Calu3 (cell line): ENCODE data around the gene HOXB5. TPM values are rescaled to one million over a fixed set of nuclear protein-coding genes. Genes with fewer than 3 reads are reported as not detected.

Experiments
- BruUV-seq: library from RNA; stranded (reverse); fragments of 400-500 nt; replicated peaks from 2 replicates; lab custom pipeline; 2021; lab: Mats Ljungman, UMichigan
- CTCF ChIA-PET: fragments of 300-600 bp; sonication (Branson Sonifier 250); formaldehyde crosslinking; loops from one replicate; lab custom pipeline; 2022; ENCODE audit warnings: antibody characterized with exemption; lab: Charles Lee
- DNase-seq: peaks from one replicate; pipeline ENCODE4 v3.0.0; 2022
- H3K27ac Mint-ChIP-seq: one replicate; pipeline ENCODE4 v1.8.0; 2022; ENCODE audit warnings: mixed read lengths; ENCODE audit not compliant: unreplicated experiment
- H3K27me3 Mint-ChIP-seq: one replicate; pipeline ENCODE4 v1.8.0; 2022; ENCODE audit warnings: mixed read lengths; ENCODE audit not compliant: unreplicated experiment
- H3K36me3 Mint-ChIP-seq: one replicate; pipeline ENCODE4 v1.8.0; 2022; ENCODE audit warnings: mild to moderate bottlenecking, moderate library complexity, mixed read lengths; ENCODE audit not compliant: insufficient read depth, unreplicated experiment
- H3K4me1 Mint-ChIP-seq: one replicate; pipeline ENCODE4 v1.8.0; 2022; ENCODE audit warnings: mild to moderate bottlenecking, low read depth, mixed read lengths; ENCODE audit not compliant: unreplicated experiment
- H3K4me3 Mint-ChIP-seq: one replicate; pipeline ENCODE4 v1.8.0; 2022; ENCODE audit warnings: mild to moderate bottlenecking, low read depth, moderate library complexity, mixed read lengths; ENCODE audit not compliant: unreplicated experiment
- H3K9me3 Mint-ChIP-seq: one replicate; pipeline ENCODE4 v1.8.0; 2022; ENCODE audit warnings: low read depth, mixed read lengths; ENCODE audit not compliant: unreplicated experiment
- CTCF ChIP-seq: fragments of 200-600 bp; IDR thresholded peaks from one replicate; pipeline ENCODE4 v1.8.0; 2022; ENCODE audit warnings: antibody characterized with exemption; ENCODE audit not compliant: unreplicated experiment
- intact Hi-C: fragments of 100-400 bp; cut with micrococcal nuclease; formaldehyde crosslinking; loops from one replicate; pipeline ENCODE4 v1.10.0; 2022; ENCODE audit not compliant: unreplicated experiment
- total RNA-seq: library from RNA; stranded (reverse); gene quantifications from 2 replicates; pipeline ENCODE4 v1.2.3, GENCODE V29; 2022

The HOXB5 gene
- total RNA-seq, 1 experiment from 2014 or later: 48.5 TPM

DNA sequence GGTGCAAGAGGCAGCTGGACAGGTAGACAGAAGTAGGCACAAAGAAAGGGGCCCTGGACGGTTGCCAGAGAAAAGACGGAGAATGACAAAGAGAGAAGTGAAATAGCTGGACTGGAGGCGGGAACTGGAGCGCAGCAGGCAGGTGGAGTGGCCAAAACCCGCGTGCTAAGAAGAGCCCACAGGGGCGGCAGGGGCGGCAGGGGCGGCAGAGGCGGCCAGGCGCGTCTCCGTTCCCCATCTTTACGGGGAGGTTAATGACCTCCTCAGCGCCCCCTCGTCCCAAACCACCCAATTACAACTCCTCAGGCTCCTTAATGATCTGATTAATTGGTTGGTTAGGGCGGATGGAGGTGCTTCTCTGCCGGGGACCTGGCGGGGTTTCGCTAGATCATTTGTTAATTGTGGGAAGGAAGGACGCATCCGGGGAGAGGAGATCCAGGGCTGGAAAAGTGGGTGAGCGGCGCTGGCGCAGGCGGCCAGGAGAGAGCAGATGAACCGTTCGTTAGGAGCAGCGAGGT lies 48.0 kb upstream of the HOXB5 start:
- CTCF ChIA-PET: interaction anchor here (1.7 kb wide), 1 partner anchor 15 kb away, joined by 4 read pairs; the partner anchor contains the start of gene HOXB9
- no peak for DNase-seq
- Mint-ChIP-seq H3K9me3 (no peaks in the 10 kb centered on the region), H3K27ac (no peak overlapping the region), H3K36me3 (peaks cover 33% of the 10 kb centered on the region), H3K4me3 (no peak overlapping the region), H3K4me1 (peaks cover 28% of the 10 kb centered on the region), H3K27me3 (no peaks in the 10 kb centered on the region)
- BruUV-seq: no TSS peak
- intact Hi-C loops: no loop called here
- TF ChIP-seq CTCF: no peak

- H3K4me3 Mint-ChIP-seq: no peak overlapping the region
- H3K27me3 Mint-ChIP-seq: no peaks in the 10 kb centered on the region
- BruUV-seq: no TSS peak
- TF ChIP-seq CTCF: no peak
- CTCF ChIA-PET: interaction anchor here (1.7 kb wide), 1 partner anchor 14 kb away, joined by 4 read pairs; the partner anchor contains the start of gene HOXB9
- no peak overlapping the region for H3K27ac Mint-ChIP-seq
- H3K9me3 Mint-ChIP-seq: no peaks in the 10 kb centered on the region
- no peak for DNase-seq
- intact Hi-C loops: no loop called here
- H3K4me1 Mint-ChIP-seq: peaks cover 28% of the 10 kb centered on the region
- H3K36me3 Mint-ChIP-seq: peaks cover 33% of the 10 kb centered on the region
These were observed 47.2 kb upstream of the HOXB5 start for GRCh38 chr17:48640858-48641180.

GRCh38 chr17:48639982-48640857 lies 46.6 kb upstream of the HOXB5 start:
- intact Hi-C loops: no loop called here
- no peak overlapping the region for H3K27ac Mint-ChIP-seq
- DNase-seq: no peak
- no TSS peak for BruUV-seq
- CTCF ChIA-PET: interaction anchor here (1.7 kb wide), 1 partner anchor 14 kb away, joined by 4 read pairs; the partner anchor contains the start of gene HOXB9
- peaks cover 33% of the 10 kb centered on the region for H3K36me3 Mint-ChIP-seq
- no peaks in the 10 kb centered on the region for H3K9me3 Mint-ChIP-seq
- no peak overlapping the region for H3K4me3 Mint-ChIP-seq
- no peak for TF ChIP-seq CTCF
- no peaks in the 10 kb centered on the region for H3K27me3 Mint-ChIP-seq
- H3K4me1 Mint-ChIP-seq: peaks cover 28% of the 10 kb centered on the region

DNA sequence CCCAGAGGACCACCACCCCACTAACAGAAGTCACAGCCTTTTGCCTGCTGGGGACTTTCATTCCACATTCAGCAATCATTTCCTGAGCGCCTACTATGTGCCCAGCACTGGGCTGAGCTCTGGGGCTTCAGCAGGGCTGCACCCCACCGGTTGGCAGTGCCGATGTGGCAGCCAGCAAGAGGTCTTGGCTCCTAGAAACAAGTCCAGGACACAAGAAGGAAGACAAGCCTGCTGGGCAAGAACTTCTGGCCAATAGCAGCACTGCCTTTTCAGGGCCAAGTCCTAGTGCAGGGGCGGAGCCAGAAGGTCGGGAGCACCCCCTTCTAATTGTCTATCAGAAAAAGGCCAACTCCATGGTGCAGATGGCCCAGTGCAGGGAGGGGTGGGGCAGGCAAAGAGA lies 45.6 kb upstream of the HOXB5 start:
- TF ChIP-seq CTCF: no peak
- no peaks in the 10 kb centered on the region for H3K9me3 Mint-ChIP-seq
- H3K27me3 Mint-ChIP-seq: no peaks in the 10 kb centered on the region
- H3K27ac Mint-ChIP-seq: no peak overlapping the region
- H3K4me3 Mint-ChIP-seq: no peak overlapping the region
- peaks cover 36% of the 10 kb centered on the region for H3K36me3 Mint-ChIP-seq
- CTCF ChIA-PET: no interaction called here
- BruUV-seq: no TSS peak
- intact Hi-C loops: no loop called here
- H3K4me1 Mint-ChIP-seq: peaks cover 19% of the 10 kb centered on the region
- DNase-seq: no peak
